Mammary epithelial cell (primary cell): ENCODE results near the gene ACOX3.

ENCODE experiments used
- CTCF ChIP-seq, 2 donors: IDR thresholded peaks in 1 of 2; conservative IDR thresholded peaks in 1 of 2; 2 replicates each; pipeline ENCODE4 v1.5.1; 2011 to 2012; ENCODE audit warnings: inconsistent platforms in 2 of 2, low read length in 2 of 2, mild to moderate bottlenecking in 2 of 2, control low read depth in 1 of 2, low read depth in 1 of 2; ENCODE audit not compliant: insufficient read depth in 1 of 2; ENCODE audit errors: extremely low read depth in 1 of 2
- EZH2 ChIP-seq: IDR thresholded peaks from 2 replicates; pipeline ENCODE4 v1.6.1; 2012; ENCODE audit warnings: low read length, inconsistent platforms, borderline replicate concordance

- TF ChIP-seq CTCF (conservative IDR thresholded peaks at IDR 0.05 in 1 of 2, IDR thresholded peaks at IDR 0.05 in 1 of 2; ENCODE audit: extremely low read depth in 1 of 2, insufficient read depth in 1 of 2, low read depth in 1 of 2, low read length in 2 of 2) (no peak), EZH2 (no peak)
These were observed 96.6 kb downstream of the ACOX3 start for GRCh38 chr4:8343967-8344331.
